ENCODE measurements around the gene PRMT1. TPM values are rescaled to one million over a fixed set of nuclear protein-coding genes. Genes with fewer than 3 reads are reported as not detected.

PRMT1 gene
- total and polyA plus RNA-seq, 9 of the 15 experiments (the other 6 are each of a cell fraction or from before 2014, with no cell fraction given): 13.3 to 464 (median 326) TPM

DNA sequence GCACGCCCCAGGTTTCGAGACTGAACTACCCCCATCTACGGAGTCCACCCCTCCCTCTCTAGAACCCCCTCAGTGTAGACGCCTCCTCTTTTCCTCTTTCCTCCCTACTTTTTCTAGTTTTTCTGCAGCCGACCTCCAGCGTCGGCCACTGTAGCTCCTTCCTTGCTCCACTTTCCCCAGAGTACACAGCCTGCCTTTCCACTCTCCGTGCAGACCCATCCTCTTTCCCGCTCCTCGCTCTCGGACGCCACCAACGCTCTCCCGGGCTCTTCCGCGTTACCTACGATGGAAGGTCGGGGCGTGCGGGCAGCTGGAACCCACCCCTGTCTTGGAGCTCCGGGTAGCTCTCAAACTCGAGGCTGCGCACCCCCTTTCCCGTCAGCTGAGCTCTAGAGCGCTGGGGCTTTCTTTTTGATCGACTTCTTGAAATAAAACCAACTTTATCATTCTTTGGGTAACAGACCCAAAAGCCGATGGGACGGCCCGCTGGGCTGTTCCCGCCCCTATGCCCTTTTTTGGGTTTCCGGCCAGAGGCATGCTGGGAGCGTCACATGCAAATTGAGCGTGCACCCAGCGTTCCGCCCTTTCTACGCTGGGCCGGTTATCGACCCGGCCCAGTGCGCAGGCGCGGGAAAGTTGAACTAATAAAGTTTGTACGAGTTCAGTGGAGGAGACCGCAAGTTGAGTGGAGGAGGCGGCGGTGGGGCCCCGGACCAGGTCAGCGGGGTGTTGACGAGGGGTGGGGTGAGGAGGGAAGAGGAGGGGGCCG, 11.5 kb upstream of the PRMT1 start, which contains the start of the genes BCL2L12 and IRF3 (continued):
- TF ChIP-seq, protein P1, sequence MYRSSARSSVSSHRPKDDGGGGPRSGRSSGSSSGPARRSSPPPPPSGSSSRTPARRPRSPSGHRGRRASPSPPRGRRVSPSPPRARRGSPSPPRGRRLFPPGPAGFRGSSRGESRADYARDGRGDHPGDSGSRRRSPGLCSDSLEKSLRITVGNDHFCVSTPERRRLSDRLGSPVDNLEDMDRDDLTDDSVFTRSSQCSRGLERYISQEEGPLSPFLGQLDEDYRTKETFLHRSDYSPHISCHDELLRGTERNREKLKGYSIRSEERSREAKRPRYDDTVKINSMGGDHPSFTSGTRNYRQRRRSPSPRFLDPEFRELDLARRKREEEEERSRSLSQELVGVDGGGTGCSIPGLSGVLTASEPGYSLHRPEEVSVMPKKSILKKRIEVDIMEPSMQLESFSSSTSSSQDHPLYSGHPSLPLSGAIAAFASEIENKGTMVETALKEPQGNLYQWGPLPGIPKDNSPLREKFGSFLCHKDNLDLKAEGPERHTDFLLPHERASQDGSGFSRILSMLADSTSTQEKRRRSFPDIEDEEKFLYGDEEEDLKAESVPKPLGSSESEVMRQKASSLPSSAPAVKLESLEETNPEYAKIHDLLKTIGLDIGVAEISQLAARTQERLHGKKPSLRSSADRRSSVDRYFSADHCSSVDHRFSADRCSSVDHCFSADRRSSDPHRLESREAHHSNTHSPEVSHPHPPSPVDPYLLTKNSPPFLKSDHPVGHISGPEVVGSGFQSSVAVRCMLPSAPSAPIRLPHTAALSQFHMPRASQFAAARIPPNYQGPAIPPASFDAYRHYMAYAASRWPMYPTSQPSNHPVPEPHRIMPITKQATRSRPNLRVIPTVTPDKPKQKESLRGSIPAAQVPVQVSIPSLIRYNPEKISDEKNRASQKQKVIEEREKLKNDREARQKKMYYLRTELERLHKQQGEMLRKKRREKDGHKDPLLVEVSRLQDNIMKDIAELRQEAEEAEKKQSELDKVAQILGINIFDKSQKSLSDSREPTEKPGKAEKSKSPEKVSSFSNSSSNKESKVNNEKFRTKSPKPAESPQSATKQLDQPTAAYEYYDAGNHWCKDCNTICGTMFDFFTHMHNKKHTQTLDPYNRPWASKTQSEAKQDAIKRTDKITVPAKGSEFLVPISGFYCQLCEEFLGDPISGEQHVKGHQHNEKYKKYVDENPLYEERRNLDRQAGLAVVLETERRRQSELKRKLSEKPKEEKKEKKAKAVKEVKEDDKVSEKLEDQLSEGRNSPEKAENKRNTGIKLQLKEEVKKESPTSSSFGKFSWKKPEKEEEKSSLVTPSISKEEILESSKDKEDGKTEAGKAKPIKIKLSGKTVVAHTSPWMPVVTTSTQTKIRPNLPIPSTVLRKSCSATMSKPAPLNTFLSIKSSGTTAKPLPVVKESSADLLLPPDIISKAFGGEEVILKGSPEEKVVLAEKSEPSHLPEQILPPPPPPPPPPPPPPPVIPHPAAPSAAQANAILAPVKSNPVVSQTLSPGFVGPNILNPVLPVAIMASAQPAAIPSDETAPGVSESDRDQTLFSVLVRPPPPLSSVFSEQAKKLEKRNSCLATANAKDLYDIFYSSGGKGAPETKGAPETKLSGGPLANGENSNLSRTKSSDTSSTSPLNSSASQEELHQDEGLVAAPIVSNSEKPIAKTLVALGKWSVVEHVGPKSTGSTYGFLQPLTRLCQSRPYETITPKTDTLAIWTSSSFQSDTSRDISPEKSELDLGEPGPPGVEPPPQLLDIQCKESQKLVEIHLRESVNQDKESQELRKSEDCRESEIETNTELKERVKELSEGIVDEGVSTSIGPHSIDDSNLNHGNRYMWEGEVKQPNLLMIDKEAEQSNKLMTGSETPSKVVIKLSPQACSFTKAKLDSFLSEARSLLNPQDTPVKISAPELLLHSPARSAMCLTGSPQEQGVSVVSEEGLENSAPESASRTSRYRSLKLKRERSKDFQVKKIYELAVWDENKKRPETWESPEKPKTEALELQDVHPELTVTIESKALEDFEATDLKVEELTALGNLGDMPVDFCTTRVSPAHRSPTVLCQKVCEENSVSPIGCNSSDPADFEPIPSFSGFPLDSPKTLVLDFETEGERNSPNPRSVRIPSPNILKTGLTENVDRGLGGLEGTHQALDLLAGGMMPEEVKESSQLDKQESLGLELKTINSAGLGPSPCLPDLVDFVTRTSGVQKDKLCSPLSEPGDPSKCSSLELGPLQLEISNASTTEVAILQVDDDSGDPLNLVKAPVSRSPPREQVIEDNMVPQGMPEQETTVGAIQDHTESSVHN (IDR thresholded peaks at IDR 0.05; ENCODE audit: borderline replicate concordance in 1 of 2, low read depth in 1 of 2): peak in 1 of 2 experiments; percentile 23; a peak in 1 of 4 replicates
- TF ChIP-seq CSDE1 (IDR thresholded peaks at IDR 0.05) (0 out of 4 replicates have a peak, but pooled peaks of 1 of the 2 experiments have one; percentile 10), HDAC1 (IDR thresholded peaks at IDR 0.05) (peak in 1 of 2 experiments; percentile 89; a peak in 2 of 4 replicates), SP1 (CRISPR knock-in tag; IDR thresholded peaks at IDR 0.05) (peak; percentile 81), SREBF1 (IDR thresholded peaks at IDR 0.05; ENCODE audit: borderline replicate concordance, low read depth, low read length) (0 out of 2 replicates have a peak, but pooled peaks have one; percentile 19), TAF1 (IDR thresholded peaks at IDR 0.05; ENCODE audit: control insufficient read depth, extremely low read depth, insufficient read depth, low read length, severe bottlenecking) (peak; percentile 73), ARHGAP35 (IDR thresholded peaks at IDR 0.05; ENCODE audit: partially characterized antibody) (peak; percentile 56), CTBP1 (IDR thresholded peaks at IDR 0.05; ENCODE audit: borderline replicate concordance) (peak; percentile 21; the same call in 1 of the 2 replicates), SUPT5H (IDR thresholded peaks at IDR 0.05) (peak; percentile 89), TCF3 (CRISPR knock-in tag; IDR thresholded peaks at IDR 0.05) (no peak), ZNF589 (CRISPR knock-in tag; IDR thresholded peaks at IDR 0.05; ENCODE audit: low read depth) (0 out of 2 replicates have a peak, but pooled peaks have one; percentile 48), BCOR (IDR thresholded peaks at IDR 0.05) (peak; percentile 64; the same call in 1 of the 2 replicates), POLR2AphosphoS5 (IDR thresholded peaks at IDR 0.05; ENCODE audit: control insufficient read depth, insufficient read depth, low read depth, low read length) (peak; percentile 89), HNRNPLL (IDR thresholded peaks at IDR 0.05; ENCODE audit: low read depth, low read length, poor library complexity, severe bottlenecking) (peak; percentile 91), MTA1 (IDR thresholded peaks at IDR 0.05; ENCODE audit: borderline replicate concordance) (0 out of 2 replicates have a peak, but pooled peaks have one; percentile 10)
- TF ChIP-seq, protein P2, sequence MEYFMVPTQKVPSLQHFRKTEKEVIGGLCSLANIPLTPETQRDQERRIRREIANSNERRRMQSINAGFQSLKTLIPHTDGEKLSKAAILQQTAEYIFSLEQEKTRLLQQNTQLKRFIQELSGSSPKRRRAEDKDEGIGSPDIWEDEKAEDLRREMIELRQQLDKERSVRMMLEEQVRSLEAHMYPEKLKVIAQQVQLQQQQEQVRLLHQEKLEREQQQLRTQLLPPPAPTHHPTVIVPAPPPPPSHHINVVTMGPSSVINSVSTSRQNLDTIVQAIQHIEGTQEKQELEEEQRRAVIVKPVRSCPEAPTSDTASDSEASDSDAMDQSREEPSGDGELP (CRISPR knock-in tag; IDR thresholded peaks at IDR 0.05; ENCODE audit: borderline replicate concordance): peak; percentile 89
